ENCODE results near the gene TMEM98.
"Not testable (repeated sequence)": the region's sequence is repeated elsewhere in the genome, so short reads cannot be mapped to it uniquely, and the experiment has no call there.

Gene TMEM98

DNA sequence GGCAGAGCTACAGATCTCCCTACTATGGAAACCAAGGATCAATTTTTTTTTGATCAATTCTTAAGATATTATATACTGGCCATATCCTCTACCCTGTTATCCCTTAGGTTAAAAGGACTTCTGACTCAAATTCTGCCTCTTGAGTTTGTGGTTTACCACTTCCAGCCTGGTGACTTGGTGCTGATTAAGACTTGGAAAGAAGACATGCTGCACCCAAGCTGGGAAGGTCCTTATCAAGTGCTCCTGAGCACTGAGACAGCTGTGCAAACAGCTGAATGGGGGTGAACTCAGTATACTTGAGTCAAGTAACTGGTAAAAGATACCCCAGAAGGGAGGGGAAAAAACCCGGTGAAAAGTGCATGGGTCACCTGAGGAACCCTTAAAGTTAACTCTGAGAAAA is 43.2 kb downstream of the TMEM98 start:
- no peak for DNase-seq (ENCODE audit: insufficient read length, low spot score)
- FAIRE-seq, result peak; percentile 57

DNA sequence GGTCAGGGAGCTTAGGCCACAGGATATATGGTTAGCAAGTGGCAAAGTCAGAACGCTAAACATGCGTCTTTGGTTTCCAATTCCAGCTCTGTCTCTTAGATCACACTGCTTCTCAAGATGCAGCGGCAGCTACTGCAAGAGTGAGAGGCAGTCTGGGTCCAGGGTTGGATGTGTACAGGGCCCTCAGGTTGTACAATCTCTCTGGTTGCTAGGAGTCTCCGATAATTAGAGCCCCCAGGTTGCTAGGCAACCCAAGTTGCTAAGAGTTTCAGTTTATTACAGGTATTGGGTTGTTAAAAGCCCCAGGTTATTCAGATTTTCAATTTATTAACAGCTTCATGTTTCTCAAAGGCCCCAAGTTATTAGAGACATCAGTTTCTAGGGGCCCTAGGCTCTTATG is 48.2 kb downstream of the TMEM98 start:
- FAIRE-seq (no peak), DNase-seq (ENCODE audit: insufficient read length, low spot score) (no peak)

DNA sequence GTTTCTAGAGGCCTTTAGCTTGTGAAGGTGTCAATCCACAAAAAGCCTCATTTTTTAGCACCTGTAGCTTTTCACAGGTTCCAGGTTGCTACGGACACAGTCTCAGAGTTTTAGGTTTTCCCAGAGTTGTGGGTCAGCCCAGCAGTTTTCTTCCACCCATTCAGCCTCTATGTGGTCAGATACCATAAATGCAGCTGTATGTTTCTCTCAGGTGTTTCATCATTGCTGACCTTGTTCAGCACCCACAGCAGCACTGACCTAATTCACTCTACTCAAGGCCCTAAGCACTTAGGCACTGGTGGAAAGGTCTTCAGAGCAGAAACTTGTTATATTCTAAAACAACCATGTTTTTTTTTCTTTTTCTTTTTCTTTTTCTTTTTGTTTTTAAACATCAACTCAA is 48.7 kb downstream of the TMEM98 start:
- no peak for FAIRE-seq
- DNase-seq (ENCODE audit: insufficient read length, low spot score), result no peak

DNA sequence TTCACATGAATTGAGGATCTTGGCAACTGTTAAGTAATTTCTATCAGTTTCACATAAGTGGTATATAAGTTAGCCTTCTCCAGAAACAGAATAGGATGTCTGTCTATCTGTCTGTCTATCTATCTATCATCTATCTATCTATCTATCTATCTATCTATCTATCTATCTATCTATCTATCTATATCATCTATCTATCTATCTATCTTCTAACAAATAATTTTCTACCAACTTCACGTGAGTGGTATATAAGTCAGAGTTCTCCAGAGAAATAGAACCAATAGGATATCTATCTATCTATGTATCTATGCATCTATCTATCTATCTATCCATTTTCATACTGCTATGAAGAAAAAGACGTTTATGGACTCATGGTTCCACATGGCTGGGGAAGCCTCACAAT is 52.3 kb downstream of the TMEM98 start:
- no peak for DNase-seq (ENCODE audit: insufficient read length, low spot score)

DNA sequence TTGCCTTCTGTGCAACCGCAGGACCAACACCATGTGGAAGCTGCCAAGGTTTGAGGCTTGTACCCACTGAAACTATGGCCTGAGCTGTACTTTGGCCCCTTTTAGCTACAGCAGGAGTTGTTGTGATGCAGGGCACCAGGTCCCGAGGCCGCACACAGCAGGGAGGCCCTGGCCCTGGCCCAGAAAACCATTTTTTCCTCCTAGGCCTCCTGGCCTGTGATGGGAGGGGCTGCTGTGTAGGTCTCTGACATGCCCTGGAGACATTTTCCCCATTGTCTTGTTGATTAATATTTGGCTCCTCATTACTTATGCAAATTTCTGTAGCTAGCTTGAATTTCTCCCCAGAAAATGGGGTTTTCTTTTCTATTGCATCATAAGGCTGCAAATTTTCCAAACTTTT is 53.7 kb downstream of the TMEM98 start:
- not testable (repeated sequence) for FAIRE-seq; DNase-seq (ENCODE audit: insufficient read length, low spot score)

More for the DNA sequence above, 52.3 kb downstream of the TMEM98 start:
- no peak for FAIRE-seq

DNA sequence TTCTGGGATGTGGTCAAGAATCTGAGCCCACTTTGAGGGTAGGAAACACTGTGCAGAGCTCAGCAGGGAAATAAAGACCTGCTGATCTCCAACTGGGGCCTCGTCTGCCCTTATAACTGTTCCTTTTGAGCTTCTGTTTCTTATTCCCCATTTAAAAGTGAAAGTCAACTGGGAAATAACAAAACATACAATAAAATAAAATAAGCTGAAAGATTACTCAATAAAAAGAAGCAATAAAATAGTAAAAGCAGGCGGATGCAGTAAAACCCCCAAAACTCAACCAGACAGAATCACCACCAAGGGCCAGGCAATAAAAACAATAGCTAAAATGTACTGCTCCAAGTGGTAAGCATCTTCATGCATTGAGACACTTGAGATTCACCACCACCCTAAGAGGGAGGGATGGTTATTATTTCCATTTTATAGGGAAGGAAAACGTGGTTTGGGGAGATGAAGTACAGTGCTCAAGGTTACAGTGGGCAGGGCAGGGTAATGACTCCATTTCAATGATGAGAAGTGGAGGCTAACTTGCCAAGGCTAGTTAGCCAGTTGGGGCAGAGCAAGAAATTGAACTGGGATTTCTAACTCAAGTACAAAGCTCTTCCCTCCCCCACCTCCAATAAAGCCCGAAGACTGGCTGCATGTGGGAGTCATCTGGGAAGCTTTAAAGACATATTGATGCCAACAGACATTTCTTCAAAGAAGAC is 57.2 kb downstream of the TMEM98 start:
- no peak for FAIRE-seq
- no peak for DNase-seq (ENCODE audit: insufficient read length, low spot score)

- DNase-seq (ENCODE audit: insufficient read length, low spot score); FAIRE-seq: not testable (repeated sequence)
Observed at GRCh38 chr17:32987453-32987805, 59.5 kb downstream of the TMEM98 start.

- not testable (repeated sequence) for FAIRE-seq; DNase-seq (ENCODE audit: insufficient read length, low spot score)
Observed at GRCh38 chr17:32987868-32988267, 59.9 kb downstream of the TMEM98 start.

GRCh38 chr17:32988481-32989101 is 60.6 kb downstream of the TMEM98 start:
- DNase-seq (ENCODE audit: insufficient read length, low spot score) (no peak), FAIRE-seq (no peak)

DNA sequence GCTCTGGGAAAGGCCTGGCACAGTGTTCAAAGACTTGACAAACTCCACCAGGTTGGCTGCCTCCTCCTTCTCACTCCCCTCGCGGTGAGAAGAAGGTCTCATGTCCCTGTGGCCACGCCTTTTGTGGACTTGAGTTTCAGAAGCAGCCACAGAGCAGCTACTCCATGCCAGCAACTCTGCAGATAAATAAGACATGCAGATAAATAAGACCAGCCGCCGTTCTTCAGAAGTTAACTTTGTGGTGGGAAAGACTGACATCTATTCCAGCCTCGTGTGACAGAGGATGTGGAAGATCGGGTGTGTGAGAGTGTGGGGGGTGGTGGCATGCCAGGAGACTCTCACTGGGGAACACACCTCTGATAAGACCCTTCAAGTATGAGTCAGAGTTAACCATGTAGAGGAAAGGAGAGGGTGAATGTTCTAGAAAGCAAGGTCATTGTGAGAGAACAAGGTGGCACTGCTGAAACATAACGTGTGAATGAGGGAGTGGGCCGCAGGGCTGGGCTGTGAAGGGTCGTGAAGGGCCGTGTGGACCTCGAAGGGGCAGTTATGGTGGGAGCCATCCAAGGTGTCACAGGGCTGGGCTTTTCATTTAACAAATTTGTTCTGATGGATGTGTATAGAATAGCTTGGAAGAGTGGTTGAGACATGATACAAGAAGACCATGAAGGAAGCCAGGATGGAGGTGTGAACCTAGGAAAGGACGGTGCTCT is 64.5 kb downstream of the TMEM98 start:
- FAIRE-seq, result peak; percentile 26
- DNase-seq (ENCODE audit: insufficient read length, low spot score), result no peak

DNA sequence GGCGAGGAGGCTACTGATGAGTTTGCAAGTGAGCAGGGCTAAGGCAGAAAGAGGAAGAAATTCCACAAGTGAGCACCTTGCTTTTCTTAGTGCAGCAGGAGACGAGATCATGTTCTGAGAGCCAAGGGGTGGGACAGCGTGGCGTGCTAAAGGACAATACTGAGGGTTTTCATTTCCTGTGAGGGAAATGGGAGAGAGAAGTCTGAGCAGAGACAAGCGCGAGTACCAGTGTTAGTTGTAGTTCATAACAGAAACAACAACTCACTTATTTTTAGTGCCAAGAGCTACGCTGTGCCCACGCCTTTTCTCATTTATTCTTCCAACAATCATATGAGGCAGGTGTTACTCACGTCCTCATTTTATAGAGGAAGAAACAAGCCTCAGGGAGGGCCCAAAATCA is 66.0 kb downstream of the TMEM98 start:
- no peak for DNase-seq (ENCODE audit: insufficient read length, low spot score)
- no peak for FAIRE-seq
